DOHH2 (cell line): ENCODE data around the gene BLOC1S1.
A peak's percentile ranks its signal among the peaks of the same experiment; 100 is the strongest.

Source experiments
- H3F3A ChIP-seq: fragments of 200-600 bp; sonication (generic), shearing (Covaris generic); 2 replicates; pipeline ENCODE4 v1.6.0; 2016; ENCODE audit warnings: antibody characterized with exemption, mild to moderate bottlenecking; ENCODE audit not compliant: control insufficient read depth, insufficient read depth
- H3K27ac ChIP-seq: fragments of 200-600 bp; sonication (generic); 2 replicates; pipeline ENCODE4 v1.5.1; 2014; ENCODE audit warnings: low read depth, mild to moderate bottlenecking, low read length, moderate library complexity
- H3K27me3 ChIP-seq: fragments of 200-600 bp; sonication (generic); 2 replicates; pipeline ENCODE4 v1.6.1; 2014; ENCODE audit warnings: mild to moderate bottlenecking, low read length, mixed read lengths; ENCODE audit not compliant: control insufficient read depth
- H3K36me3 ChIP-seq: fragments of 200-600 bp; sonication (generic); 2 replicates; pipeline ENCODE4 v1.6.1; 2014; ENCODE audit warnings: mild to moderate bottlenecking, low read length, moderate library complexity, mixed read lengths; ENCODE audit not compliant: control insufficient read depth
- H3K4me1 ChIP-seq: fragments of 200-600 bp; sonication (generic); 2 replicates; pipeline ENCODE4 v1.6.1; 2014; ENCODE audit warnings: mild to moderate bottlenecking, low read length, mixed read lengths; ENCODE audit not compliant: control insufficient read depth
- H3K4me2 ChIP-seq: fragments of 200-600 bp; sonication (generic); 2 replicates; pipeline ENCODE4 v1.6.0; 2014; ENCODE audit warnings: mild to moderate bottlenecking, low read length, moderate library complexity
- H3K4me3 ChIP-seq: fragments of 200-600 bp; sonication (generic); 2 replicates; pipeline ENCODE4 v1.5.1; 2014; ENCODE audit warnings: mild to moderate bottlenecking, low read length, mixed read lengths
- H3K79me2 ChIP-seq: fragments of 200-600 bp; sonication (generic); 2 replicates; pipeline ENCODE4 v1.6.1; 2014; ENCODE audit warnings: mild to moderate bottlenecking, low read length, mixed read lengths; ENCODE audit not compliant: control insufficient read depth
- H3K9me2 ChIP-seq: fragments of 200-600 bp; sonication (generic); replicated peaks from 2 replicates; pipeline ENCODE4 v1.6.1; 2014; ENCODE audit warnings: mild to moderate bottlenecking, low read length, mixed read lengths; ENCODE audit not compliant: control insufficient read depth
- H3K9me3 ChIP-seq: fragments of 200-600 bp; sonication (generic); 2 replicates; pipeline ENCODE4 v1.6.1; 2014; ENCODE audit warnings: antibody characterized with exemption, low read length, mixed read lengths; ENCODE audit not compliant: control insufficient read depth, insufficient read depth
- H4K20me1 ChIP-seq: fragments of 200-600 bp; sonication (generic); 2 replicates; pipeline ENCODE4 v1.6.0; 2014; ENCODE audit warnings: low read depth, mild to moderate bottlenecking, antibody characterized with exemption, low read length, moderate library complexity; ENCODE audit not compliant: control insufficient read depth, insufficient read depth
- CTCF ChIP-seq: fragments of 200-600 bp; sonication (generic); IDR thresholded peaks from one replicate; pipeline ENCODE4 v1.5.1; 2014; ENCODE audit warnings: antibody characterized with exemption, mild to moderate bottlenecking, low read depth, low read length; ENCODE audit not compliant: poor library complexity, severe bottlenecking
- EZH2phosphoT487 ChIP-seq: fragments of 200-600 bp; sonication (generic); IDR thresholded peaks from 2 replicates; pipeline ENCODE4 v1.6.1; 2017; ENCODE audit warnings: borderline replicate concordance, mild to moderate bottlenecking, antibody characterized with exemption, low read length, moderate library complexity, mixed read lengths

The BLOC1S1 gene

GRCh38 chr12:55716582-55716957 lies 724 bp downstream of the BLOC1S1 start:
- Histone ChIP-seq H3K27me3 (peaks cover 11% of the 10 kb centered on the region), H3K4me3 (peak overlapping the region; percentile 92), H3F3A (peaks cover 3% of the 10 kb centered on the region; the same call in 1 of the 2 replicates), H4K20me1 (no peaks in the 10 kb centered on the region), H3K27ac (peak overlapping the region; percentile 77), H3K9me3 (no peaks in the 10 kb centered on the region), H3K4me1 (peaks cover 30% of the 10 kb centered on the region), H3K4me2 (peak overlapping the region; percentile 89), H3K9me2 (no peaks in the 10 kb centered on the region), H3K36me3 (peaks cover 16% of the 10 kb centered on the region; the same call in 1 of the 2 replicates), H3K79me2 (peaks cover 19% of the 10 kb centered on the region)
- no peak for TF ChIP-seq CTCF
- no peak for TF ChIP-seq EZH2phosphoT487

- peak overlapping the region; percentile 89 for H3K4me2 ChIP-seq
- no peaks in the 10 kb centered on the region for H3K9me3 ChIP-seq
- H3K36me3 ChIP-seq = peaks cover 16% of the 10 kb centered on the region; the same call in 1 of the 2 replicates
- no peaks in the 10 kb centered on the region for H3K9me2 ChIP-seq
- H3K4me3 ChIP-seq = peak overlapping the region; percentile 92
- H3K4me1 ChIP-seq = peaks cover 30% of the 10 kb centered on the region
- peak overlapping the region; percentile 77 for H3K27ac ChIP-seq
- H3K27me3 ChIP-seq = peaks cover 5% of the 10 kb centered on the region
- TF ChIP-seq CTCF = no peak
- no peak for TF ChIP-seq EZH2phosphoT487
- H4K20me1 ChIP-seq = no peaks in the 10 kb centered on the region
- peaks cover 3% of the 10 kb centered on the region; the same call in 1 of the 2 replicates for H3F3A ChIP-seq
- H3K79me2 ChIP-seq = peaks cover 19% of the 10 kb centered on the region
These were observed 1.5 kb downstream of the BLOC1S1 start for GRCh38 chr12:55717011-55718007.

GRCh38 chr12:55718015-55718414 lies 2.2 kb downstream of the BLOC1S1 start:
- peak overlapping the region; percentile 89 for H3K4me2 ChIP-seq
- H3K79me2 ChIP-seq = peaks cover 19% of the 10 kb centered on the region
- H3K27ac ChIP-seq = no peak overlapping the region
- TF ChIP-seq EZH2phosphoT487 = no peak
- no peak for TF ChIP-seq CTCF
- no peaks in the 10 kb centered on the region for H3K9me2 ChIP-seq
- peaks cover 16% of the 10 kb centered on the region; the same call in 1 of the 2 replicates for H3K36me3 ChIP-seq
- H3K27me3 ChIP-seq = no peaks in the 10 kb centered on the region
- H3F3A ChIP-seq = peaks cover 3% of the 10 kb centered on the region; the same call in 1 of the 2 replicates
- H3K4me1 ChIP-seq = peaks cover 30% of the 10 kb centered on the region
- no peaks in the 10 kb centered on the region for H3K9me3 ChIP-seq
- H3K4me3 ChIP-seq = peak overlapping the region; percentile 92; the same call in 1 of the 2 replicates
- no peaks in the 10 kb centered on the region for H4K20me1 ChIP-seq
